Vagina (tissue), 2 donors: Measurements from ENCODE around the gene DPYD. TPM values are rescaled to one million over a fixed set of nuclear protein-coding genes. Genes with fewer than 3 reads are reported as not detected.

Source experiments
- DNase-seq, 2 donors: peaks; one replicate each; pipeline ENCODE4 v3.0.0-alpha.2; 2017; ENCODE audit errors: extremely low spot score in 2 of 2
- H3K27ac ChIP-seq: fragments of 200-600 bp; sonication (generic); one replicate; pipeline ENCODE4 v1.5.1; 2019
- H3K27me3 ChIP-seq: fragments of 200-600 bp; sonication (generic); one replicate; pipeline ENCODE4 v1.5.1; 2019
- H3K36me3 ChIP-seq, 2 donors: fragments of 200-600 bp; sonication (generic); one replicate each; pipeline ENCODE4 v1.5.1; 2017 to 2019
- H3K4me1 ChIP-seq: fragments of 200-600 bp; sonication (generic); one replicate; pipeline ENCODE4 v1.5.1; 2019
- H3K4me3 ChIP-seq, 2 donors: fragments of 200-600 bp; sonication (generic); 1 replicate in 1 of 2; 2 replicates in 1 of 2; pipeline ENCODE4 v1.5.1; 2016 to 2019
- H3K9me3 ChIP-seq: fragments of 200-600 bp; sonication (generic); one replicate; pipeline ENCODE4 v1.5.1; 2019
- CTCF ChIP-seq, 3 experiments: fragments of 450-650 bp in 2 of 3; fragments of 200-600 bp in 1 of 3; sonication (generic) in 1 of 3; IDR thresholded peaks; one replicate each; pipeline ENCODE4 v1.5.1; 2017 to 2019; ENCODE audit warnings: antibody characterized with exemption in 3 of 3, mild to moderate bottlenecking in 2 of 3, moderate library complexity in 2 of 3
- POLR2A ChIP-seq, 2 donors: fragments of 450-650 bp; IDR thresholded peaks; one replicate each; pipeline ENCODE4 v1.6.1; 2017; ENCODE audit warnings: antibody characterized with exemption in 2 of 2, mild to moderate bottlenecking in 2 of 2, moderate library complexity in 2 of 2
- POLR2AphosphoS5 ChIP-seq, 2 donors: sonication (generic); formaldehyde crosslinking; IDR thresholded peaks; one replicate each; pipeline ENCODE4 v1.9.0; 2017; ENCODE audit warnings: antibody characterized with exemption in 2 of 2, mild to moderate bottlenecking in 2 of 2, low read depth in 1 of 2; ENCODE audit not compliant: insufficient read depth in 1 of 2
- intact Hi-C: fragments of 100-400 bp; cut with DNase I; formaldehyde crosslinking; loops from one replicate; pipeline ENCODE4 v1.15.1; 2023
- total RNA-seq: library from RNA; depleted of rRNA; stranded (reverse); fragments of >200 nt; gene quantifications from one replicate; pipeline ENCODE4 v1.2.3, GENCODE V29; 2016

Gene DPYD
- total RNA-seq, 1 donor from 2014 or later: 45.7 TPM

- Histone ChIP-seq H3K27me3 (no peaks in the 10 kb centered on the region), H3K4me3 (no peak overlapping the region), H3K27ac (no peak overlapping the region), H3K9me3 (no peaks in the 10 kb centered on the region), H3K4me1 (no peaks in the 10 kb centered on the region), H3K36me3 (no peaks in the 10 kb centered on the region)
- intact Hi-C loops: no loop called here
- DNase-seq: no peak
- TF ChIP-seq CTCF (IDR thresholded peaks at IDR 0.05): no peak
- TF ChIP-seq POLR2AphosphoS5 (IDR thresholded peaks at IDR 0.05; ENCODE audit: insufficient read depth in 1 of 2, low read depth in 1 of 2): no peak
- TF ChIP-seq POLR2A (IDR thresholded peaks at IDR 0.05): no peak
These were observed 506.0 kb downstream of the DPYD start for GRCh38 chr1:97414682-97415312.

- Histone ChIP-seq H3K9me3 (no peaks in the 10 kb centered on the region), H3K27ac (no peak overlapping the region), H3K27me3 (no peaks in the 10 kb centered on the region), H3K4me3 (no peak overlapping the region), H3K36me3 (no peaks in the 10 kb centered on the region), H3K4me1 (no peaks in the 10 kb centered on the region)
- TF ChIP-seq CTCF (IDR thresholded peaks at IDR 0.05) (no peak), POLR2AphosphoS5 (IDR thresholded peaks at IDR 0.05; ENCODE audit: insufficient read depth in 1 of 2, low read depth in 1 of 2) (no peak), POLR2A (IDR thresholded peaks at IDR 0.05) (no peak)
- DNase-seq: no peak
- intact Hi-C loops: no loop called here
These were observed 508.1 kb downstream of the DPYD start for GRCh38 chr1:97412737-97413136.

- no peak for TF ChIP-seq POLR2AphosphoS5 (IDR thresholded peaks at IDR 0.05; ENCODE audit: insufficient read depth in 1 of 2, low read depth in 1 of 2)
- TF ChIP-seq POLR2A (IDR thresholded peaks at IDR 0.05): no peak
- TF ChIP-seq CTCF (IDR thresholded peaks at IDR 0.05): no peak
- intact Hi-C loops: no loop called here
- H3K4me3 ChIP-seq: no peak overlapping the region
- H3K27me3 ChIP-seq: no peaks in the 10 kb centered on the region
- H3K27ac ChIP-seq: no peak overlapping the region
- no peaks in the 10 kb centered on the region for H3K36me3 ChIP-seq
- H3K9me3 ChIP-seq: no peaks in the 10 kb centered on the region
- no peak for DNase-seq
- H3K4me1 ChIP-seq: no peaks in the 10 kb centered on the region
These were observed 508.7 kb downstream of the DPYD start for GRCh38 chr1:97412166-97412565.

- Histone ChIP-seq H3K27me3 (no peaks in the 10 kb centered on the region), H3K36me3 (no peaks in the 10 kb centered on the region), H3K27ac (no peak overlapping the region), H3K9me3 (no peaks in the 10 kb centered on the region), H3K4me3 (no peak overlapping the region), H3K4me1 (no peaks in the 10 kb centered on the region)
- TF ChIP-seq POLR2AphosphoS5 (IDR thresholded peaks at IDR 0.05; ENCODE audit: insufficient read depth in 1 of 2, low read depth in 1 of 2): no peak
- intact Hi-C loops: no loop called here
- no peak for DNase-seq
These were observed 524.4 kb downstream of the DPYD start for GRCh38 chr1:97396463-97396862.

- TF ChIP-seq CTCF (IDR thresholded peaks at IDR 0.05) (no peak), POLR2A (IDR thresholded peaks at IDR 0.05) (no peak), POLR2AphosphoS5 (IDR thresholded peaks at IDR 0.05; ENCODE audit: insufficient read depth in 1 of 2, low read depth in 1 of 2) (no peak)
- no peak overlapping the region for H3K27ac ChIP-seq
- H3K27me3 ChIP-seq: no peaks in the 10 kb centered on the region
- DNase-seq: no peak
- no peaks in the 10 kb centered on the region for H3K4me1 ChIP-seq
- H3K9me3 ChIP-seq: no peaks in the 10 kb centered on the region
- intact Hi-C loops: no loop called here
- H3K4me3 ChIP-seq: no peak overlapping the region
- H3K36me3 ChIP-seq: no peaks in the 10 kb centered on the region
These were observed 528.1 kb downstream of the DPYD start for GRCh38 chr1:97392701-97393100.
